Right lobe of liver (tissue), 6 donors: ENCODE results near the gene DHX16. TPM values are rescaled to one million over a fixed set of nuclear protein-coding genes. Genes with fewer than 3 reads are reported as not detected.

ENCODE experiments used
- ATAC-seq, 4 donors: fragments of 200-7000 bp; cut with Tn5 transposase; one replicate each; pipeline ENCODE4 v1.9.1; 2020; ENCODE audit warnings: mild to moderate bottlenecking in 4 of 4, moderate library complexity in 4 of 4
- DNase-seq, 3 donors: peaks; one replicate each; pipeline ENCODE4 v3.0.0-alpha.2; 2020
- H3K27ac ChIP-seq, 3 donors: fragments of 200-600 bp; one replicate each; pipeline ENCODE4 v1.8.0; 2022
- H3K27me3 ChIP-seq, 2 donors: fragments of 200-600 bp; one replicate each; pipeline ENCODE4 v1.8.0; 2022
- H3K36me3 ChIP-seq, 4 donors: fragments of 200-600 bp; sonication (generic) in 1 of 4; one replicate each; pipeline versions ENCODE4 v1.5.1 to v1.8.0; 2017 to 2022; ENCODE audit warnings: control low read depth in 1 of 4
- H3K4me1 ChIP-seq, 4 donors: fragments of 200-600 bp; sonication (generic) in 1 of 4; one replicate each; pipeline versions ENCODE4 v1.5.1 to v1.8.0; 2017 to 2022; ENCODE audit warnings: control low read depth in 1 of 4
- H3K4me3 ChIP-seq, 3 donors: fragments of 200-600 bp; one replicate each; pipeline ENCODE4 v1.8.0; 2022
- H3K9me3 ChIP-seq, 4 donors: fragments of 200-600 bp; sonication (generic) in 1 of 4; one replicate each; pipeline versions ENCODE4 v1.5.1 to v1.8.0; 2017 to 2022; ENCODE audit warnings: control low read depth in 1 of 4
- CTCF ChIP-seq, 4 donors: fragments of 200-600 bp in 3 of 4; fragments of 450-650 bp in 1 of 4; IDR thresholded peaks; one replicate each; pipeline versions ENCODE4 v1.5.1 to v1.8.0; 2016 to 2022; ENCODE audit warnings: antibody characterized with exemption in 4 of 4, mild to moderate bottlenecking in 2 of 4
- POLR2A ChIP-seq: fragments of 450-650 bp; IDR thresholded peaks from one replicate; pipeline ENCODE4 v1.6.1; 2017; ENCODE audit warnings: antibody characterized with exemption, mild to moderate bottlenecking
- WGBS: methylation state at CpG from one replicate; pipeline ENCODE4 v1.1.6; 2018; ENCODE audit warnings: low coverage, low lambda C conversion rate; ENCODE audit not compliant: insufficient coverage; ENCODE audit errors: missing lambda C conversion rate; 5-methylcytosine and 5-hydroxymethylcytosine counted together
- intact Hi-C, 2 donors: fragments of 100-400 bp; cut with DNase I; formaldehyde crosslinking; loops; one replicate each; pipeline versions ENCODE4 v1.11.2 to v1.14.1; 2022
- total RNA-seq, 6 experiments: library from RNA; depleted of rRNA in 2 of 6; stranded (reverse); fragments of >200 nt in 2 of 6; fragmentation: NEBNext Ultra II Directional in 3 of 6; extraction: Animal tissue kit (Norgen Biotek cat#: 25700) in 3 of 6; gene quantifications; one replicate each; pipeline versions ENCODE4 v1.1.0 to v1.2.4, GENCODE V29; 2016 to 2023
- donor health status: DM: no; HTN: yes; CAD: no.
- donor health status: DM: no; HTN: no; CAD: no.
- donor health status: DM: no; HTN: no; CAD: no.
- donor health status: DM: no; HTN: yes; CAD: no.
- donor health status: DM: no; HTN: yes; CAD: no.

Gene DHX16
- total RNA-seq, 6 experiments from 2014 or later = 12.3 to 17.8 (median 14.4) TPM

- WGBS = 17% methylated on average over 13 of the region's 22 CpGs
- intact Hi-C loops = no loop called here
- H3K4me1 ChIP-seq = peaks cover 0 to 41% (median 15%) of the 10 kb centered on the region in 4 donors
- no peak for TF ChIP-seq POLR2A
- TF ChIP-seq CTCF (IDR thresholded peaks at IDR 0.05) = peak in 3 of 4 donors; percentile 6 to 23 (median 13)
- peak overlapping the region; percentile 70 to 76 (median 75) for H3K4me3 ChIP-seq
- DNase-seq (peak in 2 of 3 donors; percentile 57 to 62), ATAC-seq (no peak)
- H3K27ac ChIP-seq = peak overlapping the region; percentile 87 to 96 (median 89)
- H3K9me3 ChIP-seq = no peaks in the 10 kb centered on the region
- no peaks in the 10 kb centered on the region for H3K36me3 ChIP-seq
- H3K27me3 ChIP-seq = no peaks in the 10 kb centered on the region
Measured at GRCh38 chr6:30687659-30688431, 15.0 kb upstream of the DHX16 start.

- Histone ChIP-seq H3K9me3 (no peaks in the 10 kb centered on the region), H3K27ac (peak overlapping the region; percentile 87 to 96 (median 89)), H3K36me3 (no peaks in the 10 kb centered on the region), H3K4me1 (peaks cover 0 to 41% (median 17%) of the 10 kb centered on the region in 4 donors), H3K27me3 (no peaks in the 10 kb centered on the region), H3K4me3 (peak overlapping the region; percentile 70 to 76 (median 75))
- intact Hi-C loops = no loop called here
- TF ChIP-seq CTCF (IDR thresholded peaks at IDR 0.05) (no peak), POLR2A (peak; percentile 41)
- DNase-seq = peak; percentile 91 to 98 (median 91)
- under 1% methylated on average over 30 of the region's 52 CpGs for WGBS
- ATAC-seq = peak; percentile 56 to 76 (median 67)
Measured at GRCh38 chr6:30686908-30687658, 14.3 kb upstream of the DHX16 start.

DNA sequence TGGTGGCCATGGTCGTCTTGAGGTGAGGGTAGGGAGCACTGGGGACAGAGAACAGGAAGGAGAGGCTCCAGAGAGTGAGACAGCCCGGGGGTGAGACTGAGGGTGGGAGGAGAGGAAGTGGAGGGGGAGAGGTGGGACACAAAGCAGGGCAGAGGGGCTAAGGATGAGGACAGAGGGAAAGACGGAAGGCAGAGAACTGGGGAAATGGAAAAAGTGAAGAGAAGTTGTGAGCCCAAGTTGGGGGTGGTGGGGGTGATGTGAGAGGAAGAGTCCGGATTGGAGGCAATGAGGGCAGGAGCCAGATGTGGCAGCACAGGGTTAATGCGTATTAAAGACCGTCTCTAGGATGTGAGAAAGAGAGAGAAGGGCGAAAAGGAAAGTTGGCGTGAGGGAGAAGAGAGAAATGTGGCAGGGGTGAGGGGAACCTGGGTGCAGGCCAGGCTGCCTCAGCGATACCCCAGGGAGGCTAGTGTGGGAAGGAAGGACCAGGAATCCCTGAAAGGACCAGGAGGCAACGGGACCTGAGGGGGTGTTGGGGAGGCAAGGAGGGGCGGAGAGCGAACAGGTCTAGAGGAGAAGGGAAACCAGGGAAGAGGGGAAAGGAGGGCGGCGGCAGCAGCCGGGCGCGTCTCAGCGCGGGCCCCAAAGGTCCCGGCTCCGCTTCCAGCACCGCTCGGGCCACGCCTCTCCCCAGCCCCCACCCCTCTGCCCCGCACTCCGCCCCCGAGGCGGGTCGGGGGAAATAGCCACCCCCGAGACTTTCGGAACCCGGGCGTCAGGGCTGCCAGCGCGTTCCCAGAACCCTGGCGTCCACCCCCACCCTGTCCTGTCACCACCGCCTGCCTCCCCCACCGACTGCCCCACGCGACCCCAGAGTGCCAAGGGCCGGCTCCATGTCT lies 13.5 kb upstream of the DHX16 start, which contains the start of gene PPP1R18:
PPP1R18 (minus strand) TSS at position 637 of the 899 bp plus-strand sequence; CDS start at position 10, 627 bp downstream.
- Histone ChIP-seq H3K4me3 (peak within 1 kb of the TSS; percentile 70 to 76 (median 75)), H3K4me1 (peaks cover 0 to 35% (median 17%) of the 10 kb centered on the region in 4 donors), H3K36me3 (no peaks in the 10 kb centered on the region), H3K27me3 (no peaks in the 10 kb centered on the region), H3K27ac (peak within 1 kb of the TSS; percentile 87 to 96 (median 89)), H3K9me3 (no peaks in the 10 kb centered on the region)
- intact Hi-C loops = no loop called here
- TF ChIP-seq POLR2A (no peak), CTCF (IDR thresholded peaks at IDR 0.05) (no peak)
- 7% methylated on average over 10 of the region's 41 CpGs for WGBS
- peak; percentile 90 to 92 (median 90) for DNase-seq
- ATAC-seq = peak; percentile 57 to 73 (median 62)
